HL-60/S4 treated with retinoic acid at 250 ng/mL for 4 days and 3 days (cell line): ENCODE data around the gene PRR23A.
"Not testable (repeated sequence)": the region's sequence is repeated elsewhere in the genome, so short reads cannot be mapped to it uniquely, and the experiment has no call there.

ENCODE experiments used
- in situ Hi-C: fragments of 300-500 bp; cut with MboI; formaldehyde crosslinking; loops from 2 replicates; pipeline ENCODE4 v1.7.0; 2022; ENCODE audit warnings: low sequenced_read_pairs

The PRR23A gene

GRCh38 chr3:139006051-139006716, at the start of gene PRR23A:
Gene PRR23A, minus strand, starts transcription at chr3:139006268. Its CDS starts 0 bp downstream, at chr3:139006268.
- in situ Hi-C loops: no loop called here

GRCh38 chr3:139052802-139053600, 46.9 kb upstream of the PRR23A start:
- in situ Hi-C loops: no loop called here

GRCh38 chr3:139044366-139045210, 38.5 kb upstream of the PRR23A start, which contains the start of gene PRR23C:
Gene PRR23C, minus strand, starts transcription at chr3:139044892. Its CDS starts 272 bp downstream, at chr3:139044620.
- in situ Hi-C loops: no loop called here

GRCh38 chr3:139043554-139044365, 37.7 kb upstream of the PRR23A start:
- in situ Hi-C loops: no loop called here

GRCh38 chr3:139037478-139037877, 31.4 kb upstream of the PRR23A start:
- in situ Hi-C loops: no loop called here

- in situ Hi-C loops: no loop called here
Measured at GRCh38 chr3:139032326-139033002, 26.4 kb upstream of the PRR23A start.

GRCh38 chr3:139030576-139030975, 24.5 kb upstream of the PRR23A start:
- in situ Hi-C loops: not testable (repeated sequence)

GRCh38 chr3:139024968-139025367, 18.9 kb upstream of the PRR23A start:
- in situ Hi-C loops: no loop called here

GRCh38 chr3:139020868-139021234, 14.8 kb upstream of the PRR23A start, which contains the start of gene PRR23B:
Gene PRR23B, minus strand, starts transcription at chr3:139020926. Its CDS starts 265 bp downstream, at chr3:139020661.
- in situ Hi-C loops: no loop called here

GRCh38 chr3:139020036-139020867, 14.2 kb upstream of the PRR23A start:
- in situ Hi-C loops: no loop called here

- in situ Hi-C loops: no loop called here
Measured at GRCh38 chr3:139016430-139017048, 10.5 kb upstream of the PRR23A start.

GRCh38 chr3:139005356-139005993, 593 bp downstream of the PRR23A start:
- in situ Hi-C loops: no loop called here

GRCh38 chr3:138995706-138996105, 10.4 kb downstream of the PRR23A start:
- in situ Hi-C loops: no loop called here

- in situ Hi-C loops: no loop called here
Measured at GRCh38 chr3:138987181-138987580, 18.9 kb downstream of the PRR23A start.

- in situ Hi-C loops: no loop called here
Measured at GRCh38 chr3:138985932-138986331, 20.1 kb downstream of the PRR23A start.

- in situ Hi-C loops: no loop called here
Measured at GRCh38 chr3:138984816-138985215, 21.3 kb downstream of the PRR23A start.

GRCh38 chr3:138976047-138976446, 30.0 kb downstream of the PRR23A start:
- in situ Hi-C loops: no loop called here

- in situ Hi-C loops: no loop called here
Measured at GRCh38 chr3:138975351-138975750, 30.7 kb downstream of the PRR23A start.
